PFSK-1 (cell line): Measurements from ENCODE around the gene PCDHGB1.

Experiments used
- FOXP2 ChIP-seq: optimal IDR thresholded peaks from 2 replicates; pipeline ENCODE3; 2011; ENCODE audit warnings: borderline replicate concordance, control low read depth, inconsistent platforms; ENCODE audit not compliant: insufficient read depth; ENCODE audit errors: extremely low read length, extremely low read depth
- SIN3A ChIP-seq: IDR thresholded peaks from 2 replicates; pipeline ENCODE4 v1.6.1; 2012; ENCODE audit warnings: mild to moderate bottlenecking, low read length, moderate library complexity, borderline replicate concordance; ENCODE audit not compliant: insufficient read depth

- no peak for TF ChIP-seq FOXP2
- TF ChIP-seq SIN3A, result no peak
These were observed 21.9 kb downstream of the PCDHGB1 start for GRCh38 chr5:141371572-141372475.
